Transverse colon (tissue), 4 donors: ENCODE results near the gene CDK14. TPM values are rescaled to one million over a fixed set of nuclear protein-coding genes. Genes with fewer than 3 reads are reported as not detected.

Experiments
- DNase-seq: peaks from one replicate; pipeline ENCODE4 v3.0.0-alpha.2; 2019
- H3K27ac ChIP-seq, 4 donors: fragments of 200-600 bp; sonication (generic); 2 replicates each; pipeline ENCODE4 v1.5.1; 2016 to 2018; ENCODE audit warnings: inconsistent platforms in 4 of 4
- H3K27me3 ChIP-seq: fragments of 200-600 bp; sonication (generic); 2 replicates; pipeline ENCODE4 v1.5.1; 2017; ENCODE audit warnings: inconsistent platforms
- H3K36me3 ChIP-seq, 4 donors: fragments of 200-600 bp; sonication (generic); 2 replicates each; pipeline ENCODE4 v1.5.1; 2017 to 2019; ENCODE audit warnings: inconsistent platforms in 4 of 4
- H3K4me1 ChIP-seq, 4 donors: fragments of 200-600 bp; sonication (generic); 2 replicates each; pipeline ENCODE4 v1.5.1; 2017 to 2020; ENCODE audit warnings: inconsistent platforms in 4 of 4
- H3K4me3 ChIP-seq, 4 donors: fragments of 200-600 bp; sonication (generic); 1 replicate in 1 of 4; 2 replicates in 3 of 4; pipeline versions ENCODE4 v1.5.1 to v1.6.1; 2017 to 2019; ENCODE audit warnings: inconsistent platforms in 4 of 4
- H3K9me3 ChIP-seq, 2 donors: fragments of 200-600 bp; sonication (generic); 2 replicates each; pipeline ENCODE4 v1.5.1; 2017 to 2019; ENCODE audit warnings: inconsistent platforms in 2 of 2
- EP300 ChIP-seq: sonication (generic); formaldehyde crosslinking; IDR thresholded peaks from one replicate; pipeline ENCODE4 v1.6.1; 2017; ENCODE audit warnings: antibody characterized with exemption, low read depth
- POLR2A ChIP-seq: fragments of 450-650 bp; IDR thresholded peaks from one replicate; pipeline ENCODE4 v1.6.1; 2016; ENCODE audit warnings: antibody characterized with exemption, mild to moderate bottlenecking, moderate library complexity
- POLR2AphosphoS5 ChIP-seq, 3 donors: sonication (generic); formaldehyde crosslinking; IDR thresholded peaks; one replicate each; pipeline ENCODE4 v1.6.1; 2016; ENCODE audit warnings: antibody characterized with exemption in 3 of 3
- WGBS, 2 donors: methylation state at CpG; one replicate each; pipeline ENCODE4 v1.1.5; 2018; ENCODE audit warnings: low coverage in 1 of 2; 5-methylcytosine and 5-hydroxymethylcytosine counted together
- in situ Hi-C, 4 donors: fragments of 200-750 bp; cut with MboI; loops; one replicate each; pipeline versions ENCODE4 v1.15.0 to v1.15.1; 2017; ENCODE audit warnings: low sequenced_read_pairs in 3 of 4, low pct_ligation_motif_present in 1 of 4, low pct_unique_long_range_greater_than_20kb in 1 of 4
- intact Hi-C: fragments of 100-400 bp; cut with DNase I; formaldehyde crosslinking; loops from one replicate; pipeline ENCODE4 v1.15.1; 2023; ENCODE audit warnings: low total_unique reads
- total RNA-seq, 4 donors: library from RNA; depleted of rRNA; stranded (reverse); fragments of >200 nt; gene quantifications; one replicate each; pipeline ENCODE4 v1.1.0, GENCODE V29; 2016
- TF ChIP-seq, protein P1 (sequence below), 5 experiments: fragments of 200-600 bp in 3 of 5; fragments of 450-650 bp in 2 of 5; sonication (generic) in 3 of 5; IDR thresholded peaks; 1 replicate in 2 of 5; 2 replicates in 3 of 5; pipeline ENCODE4 v1.5.1; 2016 to 2017; ENCODE audit warnings: antibody characterized with exemption in 5 of 5, inconsistent platforms in 3 of 5, mild to moderate bottlenecking in 2 of 5, moderate library complexity in 1 of 5

CDK14 gene
- total RNA-seq, 4 donors from 2014 or later = 0.40 to 15.4 (median 4.8) TPM

DNA sequence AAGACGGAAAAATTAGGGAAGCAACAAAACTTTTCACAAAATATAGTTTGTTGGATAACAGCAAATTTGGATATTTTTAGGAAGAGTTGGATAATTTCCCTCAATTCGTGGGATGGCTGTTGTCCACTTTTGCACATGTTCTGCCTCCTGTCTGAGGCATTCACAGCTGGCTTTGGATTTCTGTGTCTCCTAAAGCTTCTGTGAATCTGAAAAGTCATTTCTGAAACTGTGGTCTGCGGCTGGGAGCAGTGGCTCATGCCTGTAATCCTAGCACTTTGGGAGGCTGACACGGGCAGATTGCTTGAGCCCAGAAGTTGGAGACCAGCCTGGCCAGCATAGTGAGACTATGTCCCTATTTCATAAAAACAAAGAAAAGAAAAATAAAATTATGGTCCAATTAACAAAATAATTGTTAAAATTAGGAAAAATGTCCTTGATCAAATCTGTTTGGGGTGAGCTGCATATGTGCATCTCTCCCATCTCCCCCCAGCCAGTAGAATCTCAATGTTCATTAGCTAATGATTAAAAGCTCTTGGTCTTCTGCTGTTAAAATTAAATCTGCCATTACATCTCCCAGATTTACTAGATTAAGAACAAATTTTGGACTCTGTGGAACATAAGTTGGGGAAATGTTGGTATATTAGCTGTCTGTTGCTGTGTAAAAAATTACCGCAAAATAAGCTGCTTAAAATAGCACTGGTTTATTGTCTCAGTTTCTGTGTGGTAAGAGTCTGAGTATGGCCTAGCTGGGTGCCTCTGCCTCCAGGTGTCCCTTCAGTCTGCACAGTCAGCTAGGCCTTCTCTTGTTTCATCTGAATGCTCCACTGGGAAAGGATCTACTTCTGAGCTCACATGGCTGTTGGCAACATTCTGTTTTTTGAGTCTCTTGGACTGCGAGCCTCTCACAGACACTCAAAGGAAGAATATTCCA, 336.1 kb downstream of the CDK14 start:
- Histone ChIP-seq H3K27ac (peak overlapping the region in 1 of 4 donors; percentile 7), H3K4me3 (no peak overlapping the region), H3K9me3 (no peaks in the 10 kb centered on the region), H3K27me3 (no peaks in the 10 kb centered on the region), H3K4me1 (no peaks in the 10 kb centered on the region), H3K36me3 (no peaks in the 10 kb centered on the region)
- DNase-seq = peak; percentile 34
- WGBS, 2 donors = 68 to 69% methylated on average over 4 to 6 of the region's 6 CpGs
- intact Hi-C loops = no loop called here
- TF ChIP-seq EP300 (no peak), POLR2AphosphoS5 (IDR thresholded peaks at IDR 0.05) (no peak), POLR2A (no peak)
- TF ChIP-seq, protein P1, sequence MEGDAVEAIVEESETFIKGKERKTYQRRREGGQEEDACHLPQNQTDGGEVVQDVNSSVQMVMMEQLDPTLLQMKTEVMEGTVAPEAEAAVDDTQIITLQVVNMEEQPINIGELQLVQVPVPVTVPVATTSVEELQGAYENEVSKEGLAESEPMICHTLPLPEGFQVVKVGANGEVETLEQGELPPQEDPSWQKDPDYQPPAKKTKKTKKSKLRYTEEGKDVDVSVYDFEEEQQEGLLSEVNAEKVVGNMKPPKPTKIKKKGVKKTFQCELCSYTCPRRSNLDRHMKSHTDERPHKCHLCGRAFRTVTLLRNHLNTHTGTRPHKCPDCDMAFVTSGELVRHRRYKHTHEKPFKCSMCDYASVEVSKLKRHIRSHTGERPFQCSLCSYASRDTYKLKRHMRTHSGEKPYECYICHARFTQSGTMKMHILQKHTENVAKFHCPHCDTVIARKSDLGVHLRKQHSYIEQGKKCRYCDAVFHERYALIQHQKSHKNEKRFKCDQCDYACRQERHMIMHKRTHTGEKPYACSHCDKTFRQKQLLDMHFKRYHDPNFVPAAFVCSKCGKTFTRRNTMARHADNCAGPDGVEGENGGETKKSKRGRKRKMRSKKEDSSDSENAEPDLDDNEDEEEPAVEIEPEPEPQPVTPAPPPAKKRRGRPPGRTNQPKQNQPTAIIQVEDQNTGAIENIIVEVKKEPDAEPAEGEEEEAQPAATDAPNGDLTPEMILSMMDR (IDR thresholded peaks at IDR 0.05) = no peak
- in situ Hi-C loops = no loop called here

DNA sequence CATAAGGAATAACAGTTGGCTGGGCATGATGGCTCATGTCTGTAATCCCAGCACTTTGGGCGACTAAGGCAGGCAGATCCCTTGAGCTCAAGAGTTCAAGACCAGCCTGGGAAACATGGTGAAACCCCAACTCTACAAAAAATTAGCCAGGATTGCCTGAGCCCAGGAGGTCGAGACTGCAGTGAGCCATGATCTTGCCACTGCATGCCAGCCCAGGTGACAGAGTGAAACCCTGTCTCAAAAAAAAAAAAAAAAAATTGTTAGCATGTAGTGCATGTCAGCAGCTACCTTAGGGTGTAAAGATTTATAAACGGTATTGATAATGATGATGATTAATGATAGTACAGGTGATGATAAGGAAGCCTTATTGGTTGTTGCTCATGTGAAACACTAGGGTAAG, 336.9 kb downstream of the CDK14 start:
- no peak for DNase-seq
- TF ChIP-seq EP300 = no peak
- TF ChIP-seq, protein P1 (IDR thresholded peaks at IDR 0.05) = no peak
- no peak for TF ChIP-seq POLR2A
- TF ChIP-seq POLR2AphosphoS5 (IDR thresholded peaks at IDR 0.05) = no peak
- no peaks in the 10 kb centered on the region for H3K36me3 ChIP-seq
- H3K9me3 ChIP-seq = no peaks in the 10 kb centered on the region
- no peaks in the 10 kb centered on the region for H3K4me1 ChIP-seq
- no peak overlapping the region for H3K27ac ChIP-seq
- 86 to 88% methylated on average over 2 to 3 of the region's 3 CpGs for WGBS, 2 donors
- no peaks in the 10 kb centered on the region for H3K27me3 ChIP-seq
- intact Hi-C loops (no loop called here), in situ Hi-C loops (no loop called here)
- H3K4me3 ChIP-seq = no peak overlapping the region

DNA sequence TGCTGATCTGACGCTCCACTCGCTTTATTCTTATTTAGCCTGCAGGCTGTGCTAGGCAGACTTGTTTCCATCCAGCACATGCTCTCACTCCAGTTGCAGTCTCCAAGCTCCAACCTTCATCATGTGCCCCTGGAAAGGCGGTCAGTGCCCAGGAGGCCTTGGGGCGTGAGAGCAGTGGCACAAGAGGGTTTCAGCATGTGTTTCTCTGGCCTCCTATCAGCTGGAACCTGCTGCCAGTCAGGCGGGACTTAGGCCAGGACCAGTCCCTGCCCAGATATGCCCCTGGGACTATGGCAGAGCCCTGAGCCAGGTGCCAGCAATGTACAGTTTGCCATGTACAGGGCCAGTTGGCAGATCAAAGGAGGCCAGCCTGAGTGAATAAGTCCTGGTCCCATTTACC, 337.9 kb downstream of the CDK14 start:
- Histone ChIP-seq H3K27ac (no peak overlapping the region), H3K4me1 (no peaks in the 10 kb centered on the region), H3K4me3 (no peak overlapping the region), H3K9me3 (no peaks in the 10 kb centered on the region), H3K27me3 (no peaks in the 10 kb centered on the region), H3K36me3 (no peaks in the 10 kb centered on the region)
- in situ Hi-C loops (no loop called here), intact Hi-C loops (no loop called here)
- no peak for DNase-seq
- TF ChIP-seq, protein P1 (IDR thresholded peaks at IDR 0.05) = no peak
- no peak for TF ChIP-seq POLR2AphosphoS5 (IDR thresholded peaks at IDR 0.05)
- WGBS, 2 donors = 91 to 100% methylated on average over 2 to 5 of the region's 5 CpGs

DNA sequence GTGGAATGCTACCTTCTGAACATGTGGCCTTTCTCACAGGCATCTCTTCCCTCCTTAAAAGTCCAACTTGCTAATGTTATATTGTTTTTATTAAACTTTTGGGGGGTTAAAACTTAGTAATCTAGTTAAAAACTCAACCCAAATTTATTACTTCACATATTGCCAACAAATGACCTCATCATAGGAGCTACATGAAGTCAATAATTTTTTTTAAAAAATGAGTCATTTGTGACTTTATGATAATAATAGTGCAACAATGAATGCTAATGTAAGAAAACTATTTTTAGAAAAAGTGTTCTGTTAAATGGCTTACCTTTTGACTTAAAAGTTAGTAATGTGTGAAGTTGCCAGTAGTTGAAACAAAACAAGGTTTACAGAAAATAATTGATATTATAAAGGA, 342.2 kb downstream of the CDK14 start:
- no peaks in the 10 kb centered on the region for H3K27me3 ChIP-seq
- no peaks in the 10 kb centered on the region for H3K36me3 ChIP-seq
- in situ Hi-C loops = no loop called here
- no peak for TF ChIP-seq POLR2A
- no peaks in the 10 kb centered on the region for H3K4me1 ChIP-seq
- intact Hi-C loops = no loop called here
- no peaks in the 10 kb centered on the region for H3K9me3 ChIP-seq
- no peak for DNase-seq
- no peak overlapping the region for H3K4me3 ChIP-seq
- no peak overlapping the region for H3K27ac ChIP-seq

DNA sequence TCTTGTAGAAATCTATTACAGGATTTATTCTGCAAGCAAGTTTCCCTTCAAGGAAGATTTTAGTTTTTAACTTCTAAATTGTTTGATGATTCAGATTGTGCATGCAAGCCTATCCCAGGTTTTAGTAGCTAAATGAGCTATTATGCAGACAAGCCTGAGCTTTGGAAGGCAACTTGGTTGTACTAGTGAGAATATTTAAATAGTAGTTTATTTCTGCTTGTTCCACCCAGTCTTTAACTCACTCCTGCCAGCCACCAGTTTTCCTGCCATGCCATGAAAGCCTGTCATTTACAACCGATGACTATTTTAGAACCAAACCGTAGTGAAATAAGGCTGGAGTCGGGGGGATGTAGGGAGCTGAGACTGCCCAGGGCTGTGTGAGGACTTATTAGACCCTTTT, 343.5 kb downstream of the CDK14 start:
- TF ChIP-seq POLR2AphosphoS5 (IDR thresholded peaks at IDR 0.05) (no peak), POLR2A (no peak), EP300 (no peak)
- TF ChIP-seq, protein P1 (IDR thresholded peaks at IDR 0.05) = no peak
- Histone ChIP-seq H3K36me3 (no peaks in the 10 kb centered on the region), H3K4me1 (no peaks in the 10 kb centered on the region), H3K4me3 (no peak overlapping the region), H3K9me3 (no peaks in the 10 kb centered on the region), H3K27ac (no peak overlapping the region), H3K27me3 (no peaks in the 10 kb centered on the region)
- no peak for DNase-seq
- in situ Hi-C loops (no loop called here), intact Hi-C loops (no loop called here)
- 93 to 95% methylated on average over 3 of the region's 3 CpGs for WGBS, 2 donors
